Neural progenitor cell (in vitro differentiated cells): Measurements from ENCODE around the gene TAF5. TPM values are rescaled to one million over a fixed set of nuclear protein-coding genes. Genes with fewer than 3 reads are reported as not detected.
"Not testable (repeated sequence)": the region's sequence is repeated elsewhere in the genome, so short reads cannot be mapped to it uniquely, and the experiment has no call there.

Experiments used
- DNase-seq: peaks from one replicate; pipeline ENCODE4 v3.0.0-alpha.2; 2016; ENCODE audit warnings: low spot score
- H2AFZ ChIP-seq: fragments of 200-600 bp; sonication (generic); replicated peaks from 2 replicates; pipeline ENCODE4 v1.6.1; 2016; ENCODE audit warnings: antibody characterized with exemption
- H3F3A ChIP-seq: fragments of 200-600 bp; sonication (generic); 2 replicates; pipeline ENCODE4 v1.6.1; 2016; ENCODE audit warnings: antibody characterized with exemption, low read depth
- H3K27ac ChIP-seq: fragments of 200-600 bp; sonication (generic); 2 replicates; pipeline ENCODE4 v1.5.1; 2016; ENCODE audit warnings: mild to moderate bottlenecking
- H3K27me3 ChIP-seq: fragments of 200-600 bp; sonication (generic); 2 replicates; pipeline ENCODE4 v1.6.1; 2016; ENCODE audit warnings: mild to moderate bottlenecking, moderate library complexity
- H3K36me3 ChIP-seq: fragments of 200-600 bp; sonication (generic); 2 replicates; pipeline ENCODE4 v1.5.1; 2016
- H3K4me1 ChIP-seq: fragments of 200-600 bp; sonication (generic); 2 replicates; pipeline ENCODE4 v1.6.1; 2016; ENCODE audit warnings: mixed run types
- H3K4me2 ChIP-seq: fragments of 200-600 bp; sonication (generic); 2 replicates; pipeline ENCODE4 v1.6.1; 2016
- H3K4me3 ChIP-seq: fragments of 200-600 bp; sonication (generic); 2 replicates; pipeline ENCODE4 v1.5.1; 2016
- H3K79me2 ChIP-seq: fragments of 200-600 bp; sonication (generic); 2 replicates; pipeline ENCODE4 v1.6.1; 2016; ENCODE audit warnings: low read depth
- H3K9ac ChIP-seq: fragments of 200-600 bp; sonication (generic); 2 replicates; pipeline ENCODE4 v1.6.1; 2016
- H3K9me3 ChIP-seq: fragments of 200-600 bp; sonication (generic); 2 replicates; pipeline ENCODE4 v1.5.1; 2016; ENCODE audit warnings: low read depth
- H4K20me1 ChIP-seq: fragments of 200-600 bp; sonication (generic); 2 replicates; pipeline ENCODE4 v1.6.1; 2016; ENCODE audit warnings: low read depth
- H3K27ac Mint-ChIP-seq: 3 replicates; pipeline ENCODE4 v1.8.0; 2021; ENCODE audit warnings: mixed read lengths
- H3K27me3 Mint-ChIP-seq: 2 replicates; pipeline ENCODE4 v1.8.0; 2022; ENCODE audit warnings: low read depth, mild to moderate bottlenecking, inconsistent platforms, moderate library complexity, mixed read lengths; ENCODE audit not compliant: insufficient read depth
- H3K36me3 Mint-ChIP-seq: 3 replicates; pipeline ENCODE4 v1.8.0; 2021; ENCODE audit warnings: mixed read lengths
- H3K4me1 Mint-ChIP-seq: 3 replicates; pipeline ENCODE4 v1.8.0; 2021; ENCODE audit warnings: mixed read lengths
- H3K4me3 Mint-ChIP-seq: 3 replicates; pipeline ENCODE4 v1.8.0; 2021; ENCODE audit warnings: mild to moderate bottlenecking, moderate library complexity, mixed read lengths
- H3K9me3 Mint-ChIP-seq: 3 replicates; pipeline ENCODE4 v1.8.0; 2020; ENCODE audit warnings: mixed read lengths
- CTCF ChIP-seq: fragments of 200-600 bp; sonication (generic); IDR thresholded peaks from 2 replicates; pipeline ENCODE4 v1.5.1; 2017; ENCODE audit warnings: antibody characterized with exemption, mild to moderate bottlenecking
- EZH2 ChIP-seq: fragments of 200-600 bp; sonication (generic); IDR thresholded peaks from 2 replicates; pipeline ENCODE4 v1.6.1; 2017; ENCODE audit warnings: antibody characterized with exemption, mild to moderate bottlenecking, moderate library complexity
- EZH2phosphoT487 ChIP-seq: fragments of 200-600 bp; sonication (generic); IDR thresholded peaks from 2 replicates; pipeline ENCODE4 v1.6.1; 2017; ENCODE audit warnings: antibody characterized with exemption
- total RNA-seq: library from RNA; depleted of rRNA; stranded (reverse); fragments of >200 nt; gene quantifications from 2 replicates; pipeline ENCODE4 v1.2.3, GENCODE V29; 2015; ENCODE audit warnings: low replicate concordance

The TAF5 gene
- total RNA-seq, 1 donor from 2014 or later: 22.7 TPM

DNA sequence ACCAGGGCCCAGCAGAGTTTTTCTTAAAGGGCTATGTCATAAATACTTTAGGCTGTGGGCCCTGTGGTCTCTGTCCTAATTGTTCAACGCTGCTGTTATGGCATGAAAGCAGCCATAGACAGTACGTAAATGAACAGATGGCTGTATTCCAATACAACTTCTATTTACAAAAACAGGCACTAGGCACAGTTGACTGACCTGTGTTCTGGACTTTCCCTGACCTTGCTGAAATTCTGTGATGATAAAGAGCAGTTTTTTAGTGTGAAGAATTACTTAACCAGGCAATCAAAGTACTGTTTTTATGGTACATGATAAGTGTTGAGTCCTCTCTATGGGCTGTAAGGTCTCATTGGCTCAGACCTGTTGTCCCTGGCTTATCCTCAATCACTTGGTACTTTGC is 45.8 kb downstream of the TAF5 start:
- H3K4me1 ChIP-seq: no peaks in the 10 kb centered on the region
- H3K36me3 ChIP-seq: peaks cover 12% of the 10 kb centered on the region
- no peaks in the 10 kb centered on the region for H3K4me1 Mint-ChIP-seq
- H3K9me3 ChIP-seq: no peaks in the 10 kb centered on the region
- H3K4me2 ChIP-seq: no peak overlapping the region
- H3K27me3 Mint-ChIP-seq: no peaks in the 10 kb centered on the region
- no peaks in the 10 kb centered on the region for H3K27me3 ChIP-seq
- no peak for TF ChIP-seq EZH2
- no peak for TF ChIP-seq EZH2phosphoT487
- no peak for TF ChIP-seq CTCF
- no peak overlapping the region for H3K4me3 Mint-ChIP-seq
- no peaks in the 10 kb centered on the region for H3K9me3 Mint-ChIP-seq
- no peak overlapping the region for H3K9ac ChIP-seq
- H3K79me2 ChIP-seq: no peaks in the 10 kb centered on the region
- H2AFZ ChIP-seq: no peak overlapping the region
- H4K20me1 ChIP-seq: no peaks in the 10 kb centered on the region
- H3K27ac Mint-ChIP-seq: no peak overlapping the region
- H3K4me3 ChIP-seq: no peak overlapping the region
- no peak for DNase-seq
- peaks cover 29% of the 10 kb centered on the region for H3K36me3 Mint-ChIP-seq
- H3F3A ChIP-seq: no peaks in the 10 kb centered on the region
- H3K27ac ChIP-seq: no peak overlapping the region

DNA sequence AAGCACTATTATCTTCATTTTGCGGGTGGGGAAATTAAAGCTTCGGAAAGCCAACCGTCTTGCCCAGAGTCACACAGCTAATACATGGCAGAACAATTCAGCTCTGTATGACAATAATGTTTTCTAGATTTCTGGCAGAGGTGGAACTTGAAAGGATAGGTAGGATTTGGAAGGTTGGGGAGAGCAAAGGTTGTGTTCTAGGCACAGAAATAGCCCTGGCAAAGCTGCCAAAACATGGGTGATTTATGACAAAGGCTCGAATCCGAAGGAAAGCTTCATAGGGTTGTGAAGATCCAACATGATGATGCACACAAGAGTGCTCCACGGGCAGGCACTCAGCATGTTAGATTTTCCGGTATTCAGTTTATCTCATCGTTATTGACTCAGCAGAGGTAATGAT is 47.8 kb downstream of the TAF5 start:
- DNase-seq: no peak
- no peaks in the 10 kb centered on the region for H3K27me3 ChIP-seq
- Mint-ChIP-seq H3K36me3 (peaks cover 27% of the 10 kb centered on the region), H3K9me3 (no peaks in the 10 kb centered on the region), H3K27ac (no peak overlapping the region), H3K4me3 (no peak overlapping the region), H3K27me3 (no peaks in the 10 kb centered on the region), H3K4me1 (no peaks in the 10 kb centered on the region)
- TF ChIP-seq EZH2phosphoT487 (no peak), EZH2 (no peak), CTCF (no peak)
- H3K9ac ChIP-seq: no peak overlapping the region
- no peak overlapping the region for H3K27ac ChIP-seq
- H3K36me3 ChIP-seq: peaks cover 12% of the 10 kb centered on the region
- H3K79me2 ChIP-seq: no peaks in the 10 kb centered on the region
- no peaks in the 10 kb centered on the region for H3K9me3 ChIP-seq
- no peak overlapping the region for H3K4me3 ChIP-seq
- H2AFZ ChIP-seq: no peak overlapping the region
- H4K20me1 ChIP-seq: no peaks in the 10 kb centered on the region
- no peaks in the 10 kb centered on the region for H3K4me1 ChIP-seq
- no peaks in the 10 kb centered on the region for H3F3A ChIP-seq
- H3K4me2 ChIP-seq: no peak overlapping the region

DNA sequence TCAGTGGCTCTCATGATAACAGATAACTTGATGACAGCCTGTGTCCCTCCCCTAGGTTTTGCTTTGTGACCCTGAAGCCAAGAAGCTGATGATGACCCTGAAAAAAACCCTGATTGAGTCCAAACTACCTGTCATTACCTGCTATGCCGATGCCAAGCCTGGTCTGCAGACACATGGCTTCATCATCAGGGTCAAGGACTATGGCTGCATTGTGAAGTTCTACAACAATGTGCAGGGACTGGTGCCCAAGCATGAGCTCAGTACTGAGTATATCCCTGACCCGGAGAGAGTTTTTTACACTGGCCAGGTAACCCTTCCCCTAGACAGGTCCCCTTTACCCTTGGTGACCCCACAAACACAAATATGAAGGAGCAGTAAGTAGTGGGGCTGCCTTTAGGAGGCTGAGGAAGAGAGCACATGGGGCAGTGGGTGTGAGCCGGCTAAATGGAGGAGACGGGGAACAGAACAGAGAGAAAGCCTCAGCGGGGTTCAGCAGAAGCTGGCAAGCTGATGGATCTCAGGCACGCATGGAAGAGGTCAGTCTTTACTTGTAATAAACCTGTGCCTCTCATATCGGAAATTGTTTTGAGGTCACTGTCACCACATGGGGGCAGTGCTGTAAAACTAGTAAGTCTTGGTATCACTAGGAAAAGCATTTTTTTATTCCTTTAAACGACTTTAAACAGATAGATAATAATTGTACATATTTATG is 48.8 kb downstream of the TAF5 start:
- TF ChIP-seq EZH2phosphoT487 (no peak), CTCF (peak; percentile 64), EZH2 (no peak)
- no peak overlapping the region for H3K9ac ChIP-seq
- DNase-seq: peak; percentile 59
- no peak overlapping the region for H3K4me3 ChIP-seq
- no peaks in the 10 kb centered on the region for H3F3A ChIP-seq
- no peaks in the 10 kb centered on the region for H3K4me1 ChIP-seq
- H2AFZ ChIP-seq: no peak overlapping the region
- no peak overlapping the region for H3K27ac ChIP-seq
- H3K36me3 ChIP-seq: peaks cover 12% of the 10 kb centered on the region
- no peak overlapping the region for H3K27ac Mint-ChIP-seq
- H4K20me1 ChIP-seq: no peaks in the 10 kb centered on the region
- no peak overlapping the region for H3K4me3 Mint-ChIP-seq
- H3K27me3 ChIP-seq: no peaks in the 10 kb centered on the region
- H3K4me2 ChIP-seq: no peak overlapping the region
- H3K9me3 Mint-ChIP-seq: no peaks in the 10 kb centered on the region
- H3K27me3 Mint-ChIP-seq: no peaks in the 10 kb centered on the region
- peaks cover 31% of the 10 kb centered on the region for H3K36me3 Mint-ChIP-seq
- no peaks in the 10 kb centered on the region for H3K4me1 Mint-ChIP-seq
- H3K79me2 ChIP-seq: no peaks in the 10 kb centered on the region
- H3K9me3 ChIP-seq: no peaks in the 10 kb centered on the region

- H3K4me1 ChIP-seq, H3K79me2 ChIP-seq, H3K4me2 ChIP-seq, H3K27ac Mint-ChIP-seq, DNase-seq, H3K27me3 ChIP-seq, H3K9me3 ChIP-seq, H3K9ac ChIP-seq, H3K27ac ChIP-seq, H3K4me3 ChIP-seq, H3K4me3 Mint-ChIP-seq, H4K20me1 ChIP-seq, H3K9me3 Mint-ChIP-seq, H2AFZ ChIP-seq, H3K4me1 Mint-ChIP-seq, H3K27me3 Mint-ChIP-seq, H3F3A ChIP-seq: not testable (repeated sequence)
- peaks cover 31% of the 10 kb centered on the region for H3K36me3 Mint-ChIP-seq
- peaks cover 12% of the 10 kb centered on the region for H3K36me3 ChIP-seq
Measured at GRCh38 chr10:103417148-103417469, 49.3 kb downstream of the TAF5 start.
